Ascending aorta (tissue), 2 donors: ENCODE data around the gene FBXO22. TPM values are rescaled to one million over a fixed set of nuclear protein-coding genes. Genes with fewer than 3 reads are reported as not detected.

Experiments used
- DNase-seq, 2 donors: peaks; one replicate each; pipeline ENCODE4 v3.0.0-alpha.2; 2019; ENCODE audit warnings: low spot score in 2 of 2
- H3K27ac ChIP-seq, 2 donors: fragments of 200-600 bp; sonication (generic); one replicate each; pipeline ENCODE4 v1.5.1; 2016 to 2017; ENCODE audit warnings: mild to moderate bottlenecking in 1 of 2
- H3K27me3 ChIP-seq: fragments of 200-600 bp; sonication (generic); one replicate; pipeline ENCODE4 v1.5.1; 2017
- H3K36me3 ChIP-seq, 2 donors: fragments of 200-600 bp; sonication (generic); one replicate each; pipeline ENCODE4 v1.5.1; 2016
- H3K4me1 ChIP-seq, 2 donors: fragments of 200-600 bp; sonication (generic); one replicate each; pipeline ENCODE4 v1.5.1; 2016 to 2017; ENCODE audit warnings: mild to moderate bottlenecking in 1 of 2
- H3K4me3 ChIP-seq, 2 donors: fragments of 200-600 bp; sonication (generic); one replicate each; pipeline ENCODE4 v1.5.1; 2016 to 2017; ENCODE audit warnings: mild to moderate bottlenecking in 1 of 2
- H3K9me3 ChIP-seq, 2 donors: fragments of 200-600 bp; sonication (generic); one replicate each; pipeline ENCODE4 v1.5.1; 2016
- CTCF ChIP-seq, 3 experiments: fragments of 200-600 bp in 2 of 3; fragments of 450-650 bp in 1 of 3; sonication (generic) in 2 of 3; IDR thresholded peaks; one replicate each; pipeline ENCODE4 v1.5.1; 2016 to 2019; ENCODE audit warnings: antibody characterized with exemption in 3 of 3, mild to moderate bottlenecking in 1 of 3, moderate library complexity in 1 of 3
- intact Hi-C: fragments of 100-400 bp; cut with DNase I; formaldehyde crosslinking; loops from one replicate; pipeline ENCODE4 v1.15.1; 2023
- total RNA-seq: library from RNA; depleted of rRNA; stranded (reverse); fragments of >200 nt; gene quantifications from one replicate; pipeline ENCODE4 v1.1.0, GENCODE V29; 2016

Gene FBXO22
- total RNA-seq, 1 donor from 2014 or later = 2.9 TPM

- H3K4me3 ChIP-seq = no peak overlapping the region
- TF ChIP-seq CTCF (IDR thresholded peaks at IDR 0.05) = no peak
- DNase-seq = no peak
- no peaks in the 10 kb centered on the region for H3K27me3 ChIP-seq
- intact Hi-C loops = no loop called here
- H3K36me3 ChIP-seq = no peaks in the 10 kb centered on the region
- H3K4me1 ChIP-seq = no peaks in the 10 kb centered on the region
- peaks cover 0 to 16% of the 10 kb centered on the region in 2 donors for H3K9me3 ChIP-seq
- no peak overlapping the region for H3K27ac ChIP-seq
These were observed 40.1 kb downstream of the FBXO22 start for GRCh38 chr15:75943713-75944215.

GRCh38 chr15:75945953-75946352 lies 42.3 kb downstream of the FBXO22 start:
- no peak for TF ChIP-seq CTCF (IDR thresholded peaks at IDR 0.05)
- Histone ChIP-seq H3K4me1 (no peaks in the 10 kb centered on the region), H3K4me3 (no peak overlapping the region), H3K36me3 (no peaks in the 10 kb centered on the region), H3K9me3 (no peaks in the 10 kb centered on the region), H3K27ac (no peak overlapping the region), H3K27me3 (no peaks in the 10 kb centered on the region)
- DNase-seq = no peak
- intact Hi-C loops = no loop called here

- H3K4me1 ChIP-seq = no peaks in the 10 kb centered on the region
- H3K9me3 ChIP-seq = no peaks in the 10 kb centered on the region
- H3K4me3 ChIP-seq = no peak overlapping the region
- DNase-seq = no peak
- no peaks in the 10 kb centered on the region for H3K36me3 ChIP-seq
- no peak overlapping the region for H3K27ac ChIP-seq
- intact Hi-C loops = no loop called here
- no peaks in the 10 kb centered on the region for H3K27me3 ChIP-seq
- no peak for TF ChIP-seq CTCF (IDR thresholded peaks at IDR 0.05)
These were observed 43.4 kb downstream of the FBXO22 start for GRCh38 chr15:75947092-75947491.

- Histone ChIP-seq H3K9me3 (no peaks in the 10 kb centered on the region), H3K36me3 (no peaks in the 10 kb centered on the region), H3K4me1 (no peaks in the 10 kb centered on the region), H3K27ac (no peak overlapping the region), H3K4me3 (no peak overlapping the region), H3K27me3 (no peaks in the 10 kb centered on the region)
- intact Hi-C loops = no loop called here
- DNase-seq = no peak
- TF ChIP-seq CTCF (IDR thresholded peaks at IDR 0.05) = no peak
These were observed 45.2 kb downstream of the FBXO22 start for GRCh38 chr15:75948761-75949296.

GRCh38 chr15:75952525-75952924 lies 48.8 kb downstream of the FBXO22 start:
- Histone ChIP-seq H3K4me1 (no peaks in the 10 kb centered on the region), H3K27ac (no peak overlapping the region), H3K9me3 (no peaks in the 10 kb centered on the region), H3K4me3 (no peak overlapping the region), H3K36me3 (no peaks in the 10 kb centered on the region), H3K27me3 (no peaks in the 10 kb centered on the region)
- intact Hi-C loops = no loop called here
- DNase-seq = no peak
- TF ChIP-seq CTCF (IDR thresholded peaks at IDR 0.05) = no peak

GRCh38 chr15:75955720-75956119 lies 52.0 kb downstream of the FBXO22 start:
- Histone ChIP-seq H3K27me3 (no peaks in the 10 kb centered on the region), H3K27ac (no peak overlapping the region), H3K36me3 (no peaks in the 10 kb centered on the region), H3K9me3 (no peaks in the 10 kb centered on the region), H3K4me1 (no peaks in the 10 kb centered on the region), H3K4me3 (no peak overlapping the region)
- intact Hi-C loops = no loop called here
- TF ChIP-seq CTCF (IDR thresholded peaks at IDR 0.05) = no peak
- no peak for DNase-seq
